GF-D8 (cell line): ENCODE results near the gene CLEC16A.
"Not testable (repeated sequence)": the region's sequence is repeated elsewhere in the genome, so short reads cannot be mapped to it uniquely, and the experiment has no call there.

ENCODE experiments used
- DNase-seq: peaks from one replicate; lab custom pipeline; 2025; lab: John Stamatoyannopoulos, UW

Gene CLEC16A

GRCh38 chr16:10941127-10941933 is 3.0 kb upstream of the CLEC16A start:
- DNase-seq, result no peak

- not testable (repeated sequence) for DNase-seq
These were observed 2.4 kb upstream of the CLEC16A start for GRCh38 chr16:10941935-10942351.

GRCh38 chr16:10942352-10943063 is 1.9 kb upstream of the CLEC16A start, which contains the start of gene DEXI:
DEXI (minus strand) TSS chr16:10942468; CDS start chr16:10942005, 463 bp downstream.
- DNase-seq, result peak; percentile 72

GRCh38 chr16:10943064-10943353 is 1.4 kb upstream of the CLEC16A start:
- DNase-seq, result no peak

GRCh38 chr16:10945065-10945787 is 862 bp downstream of the CLEC16A start:
- DNase-seq, result no peak

GRCh38 chr16:10946308-10946707 is 1.9 kb downstream of the CLEC16A start:
- DNase-seq, result no peak

- DNase-seq, result no peak
These were observed 2.9 kb downstream of the CLEC16A start for GRCh38 chr16:10947211-10947787.

GRCh38 chr16:10949424-10949970 is 5.1 kb downstream of the CLEC16A start:
- peak; percentile 86 for DNase-seq

- DNase-seq, result no peak
These were observed 6.0 kb downstream of the CLEC16A start for GRCh38 chr16:10950393-10950792.

- DNase-seq, result no peak
These were observed 6.7 kb downstream of the CLEC16A start for GRCh38 chr16:10951026-10951425.

GRCh38 chr16:10954903-10955302 is 10.5 kb downstream of the CLEC16A start:
- no peak for DNase-seq

- peak; percentile 38 for DNase-seq
These were observed 13.6 kb downstream of the CLEC16A start for GRCh38 chr16:10957771-10958482.

GRCh38 chr16:10959161-10959560 is 14.8 kb downstream of the CLEC16A start:
- DNase-seq, result no peak

- no peak for DNase-seq
These were observed 16.9 kb downstream of the CLEC16A start for GRCh38 chr16:10961231-10961630.

- DNase-seq, result peak; percentile 32
These were observed 19.9 kb downstream of the CLEC16A start for GRCh38 chr16:10964039-10964890.

GRCh38 chr16:10964891-10965326 is 20.5 kb downstream of the CLEC16A start:
- DNase-seq, result no peak

GRCh38 chr16:10965440-10966061 is 21.2 kb downstream of the CLEC16A start:
- DNase-seq, result peak; percentile 60

GRCh38 chr16:10966129-10966528 is 21.8 kb downstream of the CLEC16A start:
- peak; percentile 90 for DNase-seq

- DNase-seq, result peak; percentile 70
These were observed 22.2 kb downstream of the CLEC16A start for GRCh38 chr16:10966559-10966958.

- no peak for DNase-seq
These were observed 23.6 kb downstream of the CLEC16A start for GRCh38 chr16:10967986-10968385.
